HL-60 (cell line): Measurements from ENCODE around the gene WDFY4.

Experiments
- CTCF ChIP-seq: IDR thresholded peaks from one replicate; pipeline ENCODE4 v1.5.1; 2011; ENCODE audit warnings: low read length, control low read depth, inconsistent platforms; ENCODE audit not compliant: insufficient read depth
- GABPA ChIP-seq: IDR thresholded peaks from 2 replicates; pipeline ENCODE4 v1.6.1; 2012; ENCODE audit warnings: low read depth
- REST ChIP-seq: IDR thresholded peaks from 2 replicates; pipeline ENCODE4 v1.6.1; 2012; ENCODE audit warnings: low read depth; ENCODE audit not compliant: insufficient replicate concordance

DNA sequence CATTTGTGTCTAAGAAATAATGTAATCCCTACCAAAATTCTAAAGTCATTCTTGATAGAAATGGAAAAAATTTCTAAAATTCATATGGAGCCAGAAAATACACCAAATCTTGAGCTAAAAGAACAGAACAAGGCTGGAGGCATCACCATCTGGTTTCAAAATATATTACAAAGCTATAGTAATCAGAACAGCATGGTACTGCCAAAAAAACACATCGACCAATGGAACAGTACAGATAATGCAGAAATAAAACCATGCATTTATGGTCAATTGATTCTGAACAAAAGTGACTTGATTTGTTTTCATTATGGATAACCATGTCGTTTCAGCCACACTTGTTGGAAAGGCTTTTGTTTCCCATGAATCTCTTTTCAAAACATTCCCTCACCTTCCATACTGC lies 7.0 kb upstream of the WDFY4 start:
- TF ChIP-seq CTCF: no peak
- no peak for TF ChIP-seq REST
- TF ChIP-seq GABPA: no peak
